Neural progenitor cell (in vitro differentiated cells): ENCODE measurements around the gene ATXN3.

Experiments
- EZH2 ChIP-seq: fragments of 200-600 bp; sonication (generic); IDR thresholded peaks from 2 replicates; pipeline ENCODE4 v1.6.1; 2017; ENCODE audit warnings: antibody characterized with exemption, mild to moderate bottlenecking, moderate library complexity
- EZH2phosphoT487 ChIP-seq: fragments of 200-600 bp; sonication (generic); IDR thresholded peaks from 2 replicates; pipeline ENCODE4 v1.6.1; 2017; ENCODE audit warnings: antibody characterized with exemption
- TF ChIP-seq, protein P1 (sequence below): fragments of 200-600 bp; sonication (generic); IDR thresholded peaks from 2 replicates; pipeline ENCODE4 v1.5.1; 2017; ENCODE audit warnings: antibody characterized with exemption, mild to moderate bottlenecking

DNA sequence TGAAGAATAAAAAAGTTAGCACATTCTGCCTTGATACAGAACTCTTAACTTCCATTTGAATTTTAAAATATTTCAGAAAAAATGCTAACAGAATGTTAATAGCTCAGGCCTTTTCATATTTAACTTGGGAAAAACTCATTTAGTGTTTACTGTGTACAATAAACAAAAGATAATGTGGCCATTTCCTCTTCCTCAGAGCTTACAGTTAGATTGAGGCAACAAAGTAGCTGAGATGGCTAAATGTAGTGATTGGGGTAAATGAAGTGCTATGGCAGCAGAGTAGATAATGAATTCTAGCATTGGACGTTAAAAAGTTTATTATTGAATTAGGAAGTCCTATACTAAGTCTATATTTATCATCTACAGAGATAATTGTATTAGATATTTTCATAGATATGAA is 28.1 kb upstream of the ATXN3 start:
- TF ChIP-seq, protein P1, sequence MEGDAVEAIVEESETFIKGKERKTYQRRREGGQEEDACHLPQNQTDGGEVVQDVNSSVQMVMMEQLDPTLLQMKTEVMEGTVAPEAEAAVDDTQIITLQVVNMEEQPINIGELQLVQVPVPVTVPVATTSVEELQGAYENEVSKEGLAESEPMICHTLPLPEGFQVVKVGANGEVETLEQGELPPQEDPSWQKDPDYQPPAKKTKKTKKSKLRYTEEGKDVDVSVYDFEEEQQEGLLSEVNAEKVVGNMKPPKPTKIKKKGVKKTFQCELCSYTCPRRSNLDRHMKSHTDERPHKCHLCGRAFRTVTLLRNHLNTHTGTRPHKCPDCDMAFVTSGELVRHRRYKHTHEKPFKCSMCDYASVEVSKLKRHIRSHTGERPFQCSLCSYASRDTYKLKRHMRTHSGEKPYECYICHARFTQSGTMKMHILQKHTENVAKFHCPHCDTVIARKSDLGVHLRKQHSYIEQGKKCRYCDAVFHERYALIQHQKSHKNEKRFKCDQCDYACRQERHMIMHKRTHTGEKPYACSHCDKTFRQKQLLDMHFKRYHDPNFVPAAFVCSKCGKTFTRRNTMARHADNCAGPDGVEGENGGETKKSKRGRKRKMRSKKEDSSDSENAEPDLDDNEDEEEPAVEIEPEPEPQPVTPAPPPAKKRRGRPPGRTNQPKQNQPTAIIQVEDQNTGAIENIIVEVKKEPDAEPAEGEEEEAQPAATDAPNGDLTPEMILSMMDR, result no peak
- TF ChIP-seq EZH2phosphoT487 (no peak), EZH2 (no peak)
